H9 (cell line): Measurements from ENCODE around the gene PIP5K1C. TPM values are rescaled to one million over a fixed set of nuclear protein-coding genes. Genes with fewer than 3 reads are reported as not detected.

Source experiments
- DNase-seq: peaks from one replicate; pipeline ENCODE4 v3.0.0-alpha.2; 2017
- H2AFZ ChIP-seq: one replicate; pipeline ENCODE4 v1.6.1; 2013; ENCODE audit warnings: mild to moderate bottlenecking, low read length, control low read depth, moderate library complexity
- H2AK5ac ChIP-seq: 2 replicates; pipeline ENCODE4 v1.6.1; 2013; ENCODE audit warnings: low read length, control low read depth, mixed read lengths; ENCODE audit not compliant: insufficient read length
- H2BK120ac ChIP-seq: one replicate; pipeline ENCODE4 v1.6.1; 2013; ENCODE audit warnings: low read depth, mild to moderate bottlenecking, low read length, control low read depth, inconsistent platforms; ENCODE audit not compliant: poor library complexity, severe bottlenecking
- H2BK12ac ChIP-seq: 2 replicates; pipeline ENCODE4 v1.6.1; 2013; ENCODE audit warnings: low read length, control low read depth, mixed read lengths, low read depth; ENCODE audit not compliant: insufficient read length
- H2BK15ac ChIP-seq: 2 replicates; pipeline ENCODE4 v1.6.1; 2013; ENCODE audit warnings: low read depth, low read length, control low read depth
- H2BK20ac ChIP-seq: one replicate; pipeline ENCODE4 v1.6.1; 2013; ENCODE audit warnings: low read depth, mild to moderate bottlenecking, low read length, control low read depth, inconsistent platforms; ENCODE audit not compliant: poor library complexity, severe bottlenecking
- H2BK5ac ChIP-seq: 2 replicates; pipeline ENCODE4 v1.6.1; 2013; ENCODE audit warnings: low read length, control low read depth, mixed read lengths; ENCODE audit not compliant: insufficient read length
- H3K14ac ChIP-seq: 2 replicates; pipeline ENCODE4 v1.6.1; 2013; ENCODE audit warnings: low read length, control low read depth; ENCODE audit not compliant: insufficient read depth
- H3K18ac ChIP-seq: 2 replicates; pipeline ENCODE4 v1.6.1; 2013; ENCODE audit warnings: low read depth, mild to moderate bottlenecking, mixed read lengths, low read length, control low read depth; ENCODE audit not compliant: insufficient read length
- H3K23ac ChIP-seq: 2 replicates; pipeline ENCODE4 v1.6.1; 2013; ENCODE audit warnings: low read length, control low read depth, mixed read lengths, low read depth; ENCODE audit not compliant: insufficient read length
- H3K23me2 ChIP-seq: 2 replicates; pipeline ENCODE4 v1.6.1; 2013; ENCODE audit warnings: low read depth, mild to moderate bottlenecking, mixed read lengths, low read length, control low read depth; ENCODE audit not compliant: insufficient read length, poor library complexity, severe bottlenecking
- H3K27ac ChIP-seq: 2 replicates; pipeline ENCODE4 v1.5.1; 2013; ENCODE audit warnings: low read length, control low read depth, mixed read lengths, low read depth; ENCODE audit not compliant: insufficient read length
- H3K27me3 ChIP-seq: 2 replicates; pipeline ENCODE4 v1.6.1; 2013; ENCODE audit warnings: low read length, control low read depth, inconsistent platforms; ENCODE audit not compliant: insufficient read depth
- H3K4ac ChIP-seq: 2 replicates; pipeline ENCODE4 v1.6.1; 2013; ENCODE audit warnings: low read depth, mild to moderate bottlenecking, control low read depth, inconsistent platforms, low read length, moderate library complexity
- H3K4me1 ChIP-seq: 2 replicates; pipeline ENCODE4 v1.6.1; 2013; ENCODE audit warnings: low read length, control low read depth, inconsistent platforms; ENCODE audit not compliant: insufficient read depth
- H3K4me2 ChIP-seq: 2 replicates; pipeline ENCODE4 v1.6.1; 2013; ENCODE audit warnings: low read length, control low read depth, mixed read lengths; ENCODE audit not compliant: insufficient read length, insufficient read depth
- H3K56ac ChIP-seq: 2 replicates; pipeline ENCODE4 v1.6.1; 2013; ENCODE audit warnings: low read depth, mild to moderate bottlenecking, mixed read lengths, low read length, control low read depth; ENCODE audit not compliant: insufficient read length
- H3K79me1 ChIP-seq: 2 replicates; pipeline ENCODE4 v1.6.1; 2013; ENCODE audit warnings: low read depth, mild to moderate bottlenecking, moderate library complexity, low read length, control low read depth, inconsistent platforms; ENCODE audit not compliant: insufficient read depth, poor library complexity, severe bottlenecking
- H3K79me2 ChIP-seq: 2 replicates; pipeline ENCODE4 v1.6.1; 2013; ENCODE audit warnings: low read length, control low read depth, inconsistent platforms; ENCODE audit not compliant: insufficient read depth
- H3K9ac ChIP-seq: 2 replicates; pipeline ENCODE4 v1.6.1; 2013; ENCODE audit warnings: low read length, control low read depth, mixed read lengths; ENCODE audit not compliant: insufficient read length; ENCODE audit errors: extremely low read depth
- H3K9me3 ChIP-seq: one replicate; pipeline ENCODE4 v1.6.1; 2013; ENCODE audit warnings: low read depth, low read length, inconsistent platforms; ENCODE audit not compliant: control insufficient read depth
- H3T11ph ChIP-seq: one replicate; pipeline ENCODE4 v1.6.1; 2013; ENCODE audit warnings: mild to moderate bottlenecking, low read length, control low read depth, inconsistent platforms
- H4K20me1 ChIP-seq: one replicate; pipeline ENCODE4 v1.6.1; 2013; ENCODE audit not compliant: control insufficient read depth, insufficient read length, insufficient read depth
- H4K5ac ChIP-seq: 2 replicates; pipeline ENCODE4 v1.6.1; 2013; ENCODE audit warnings: low read depth, mild to moderate bottlenecking, mixed read lengths, low read length, control low read depth; ENCODE audit not compliant: insufficient read length
- H4K8ac ChIP-seq: replicated peaks from 2 replicates; pipeline ENCODE4 v1.6.1; 2013; ENCODE audit warnings: low read length, control low read depth, mixed read lengths, low read depth; ENCODE audit not compliant: insufficient read length
- H4K91ac ChIP-seq: 2 replicates; pipeline ENCODE4 v1.6.1; 2013; ENCODE audit warnings: low read depth, mild to moderate bottlenecking, moderate library complexity, mixed read lengths, low read length, control low read depth; ENCODE audit not compliant: insufficient read length
- H3K27ac Mint-ChIP-seq, 3 experiments: 2 replicates in 2 of 3; 3 replicates in 1 of 3; pipeline ENCODE4 v1.8.0; 2020 to 2021; ENCODE audit warnings: mixed read lengths in 3 of 3, mild to moderate bottlenecking in 1 of 3, moderate library complexity in 1 of 3
- H3K27me3 Mint-ChIP-seq: 2 replicates; pipeline ENCODE4 v1.8.0; 2021; ENCODE audit warnings: low read depth, mild to moderate bottlenecking, moderate library complexity, mixed read lengths
- H3K36me3 Mint-ChIP-seq, 3 experiments: 2 replicates in 2 of 3; 3 replicates in 1 of 3; pipeline ENCODE4 v1.8.0; 2020 to 2021; ENCODE audit warnings: low read depth in 3 of 3, mixed read lengths in 3 of 3; ENCODE audit not compliant: insufficient read depth in 1 of 3
- H3K4me1 Mint-ChIP-seq, 2 experiments: 2 replicates each; pipeline ENCODE4 v1.8.0; 2020; ENCODE audit warnings: mixed read lengths in 2 of 2
- H3K4me3 Mint-ChIP-seq, 2 experiments: 2 replicates in 1 of 2; 3 replicates in 1 of 2; pipeline ENCODE4 v1.8.0; 2020 to 2021; ENCODE audit warnings: mild to moderate bottlenecking in 2 of 2, mixed read lengths in 2 of 2, moderate library complexity in 1 of 2
- H3K9me3 Mint-ChIP-seq, 2 experiments: 2 replicates in 1 of 2; 3 replicates in 1 of 2; pipeline ENCODE4 v1.8.0; 2020; ENCODE audit warnings: mild to moderate bottlenecking in 2 of 2, mixed read lengths in 2 of 2, moderate library complexity in 1 of 2
- WGBS: extraction: QIAGEN DNeasy Blood & Tissue Kit; methylation state at CpG from one replicate; pipeline ENCODE4 v1.1.7; 2013; ENCODE audit warnings: missing lambda C conversion rate, low lambda C conversion rate, mixed read lengths; ENCODE audit not compliant: insufficient read length; ENCODE audit errors: extremely low coverage; 5-methylcytosine and 5-hydroxymethylcytosine counted together
- total RNA-seq: library from RNA; stranded (reverse); gene quantifications from 2 replicates; pipeline ENCODE4 v1.2.1, GENCODE V29; 2021
- TF ChIP-seq, protein P1 (sequence below): fragments of 200-600 bp; sonication (generic); conservative IDR thresholded peaks from 3 replicates; pipeline ENCODE4 v1.8.0; 2021; ENCODE audit warnings: antibody characterized with exemption, mild to moderate bottlenecking

Gene PIP5K1C
- total RNA-seq, 1 experiment from 2014 or later = 41.7 TPM

DNA sequence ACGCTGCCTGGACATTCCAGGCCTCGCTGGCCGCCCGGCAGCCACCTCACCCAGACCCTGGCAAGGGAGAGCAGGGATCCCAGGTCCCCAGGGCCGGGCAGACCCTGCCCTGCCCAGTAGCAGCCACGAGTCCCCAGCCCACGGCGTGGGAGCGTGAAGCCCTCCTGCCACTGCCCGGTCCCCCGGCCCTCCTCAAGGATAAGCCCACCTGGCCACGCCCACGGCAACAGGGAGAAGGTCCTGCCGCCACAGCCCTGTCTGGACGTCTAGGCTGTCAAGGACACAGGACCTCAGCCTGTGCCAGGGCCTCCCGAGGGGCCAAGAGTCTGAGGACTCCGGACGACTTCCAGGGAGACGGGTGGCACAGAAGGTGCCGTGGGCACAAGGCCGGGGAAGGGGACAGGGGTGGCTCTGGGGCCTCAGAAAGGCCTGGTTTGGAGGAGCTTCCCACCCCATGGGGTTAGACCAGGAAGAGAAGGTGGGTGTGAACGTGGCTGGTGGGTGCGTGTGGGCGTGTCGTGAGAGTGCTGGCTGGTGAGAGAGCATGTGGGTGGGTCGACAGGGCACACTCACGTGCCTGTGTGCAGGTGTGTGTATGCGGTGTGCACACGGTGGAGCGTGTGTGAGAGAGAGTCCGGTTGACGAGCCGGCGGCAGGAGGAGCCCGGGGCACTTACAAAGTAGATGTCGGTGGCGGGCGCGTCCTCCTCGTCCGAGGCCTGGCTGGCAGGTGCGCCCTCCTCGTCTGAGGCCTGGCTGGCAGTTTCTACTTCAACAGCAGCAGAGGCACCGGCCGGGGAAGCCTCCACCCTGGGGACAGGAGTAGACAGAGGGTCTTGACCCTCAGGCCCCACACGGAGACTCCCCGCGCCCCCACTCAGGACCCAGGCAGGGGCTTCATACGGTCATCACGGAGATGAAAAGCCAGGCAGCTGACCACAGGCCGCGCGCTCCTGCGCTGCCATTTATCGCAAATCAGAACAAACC lies 61.8 kb downstream of the PIP5K1C start:
- Histone ChIP-seq H3K27ac (no peak overlapping the region), H3K4me2 (no peak overlapping the region), H3K79me1 (no peaks in the 10 kb centered on the region), H4K91ac (no peak overlapping the region), H2AK5ac (no peak overlapping the region), H3K79me2 (no peaks in the 10 kb centered on the region), H3K14ac (no peak overlapping the region; the same call in 1 of the 2 replicates), H4K20me1 (no peaks in the 10 kb centered on the region), H3K9ac (no peak overlapping the region), H3K27me3 (no peaks in the 10 kb centered on the region), H3K23me2 (no peaks in the 10 kb centered on the region), H3K4me1 (no peaks in the 10 kb centered on the region), H4K8ac (no peak overlapping the region), H3K56ac (no peak overlapping the region), H3T11ph (no peak overlapping the region), H3K18ac (no peak overlapping the region), H3K4ac (no peak overlapping the region), H2BK5ac (no peak overlapping the region), H3K23ac (no peak overlapping the region), H2BK120ac (no peak overlapping the region), H2AFZ (no peak overlapping the region), H2BK15ac (no peak overlapping the region), H2BK12ac (no peak overlapping the region), H2BK20ac (no peak overlapping the region), H4K5ac (no peak overlapping the region), H3K9me3 (no peaks in the 10 kb centered on the region)
- TF ChIP-seq, protein P1, sequence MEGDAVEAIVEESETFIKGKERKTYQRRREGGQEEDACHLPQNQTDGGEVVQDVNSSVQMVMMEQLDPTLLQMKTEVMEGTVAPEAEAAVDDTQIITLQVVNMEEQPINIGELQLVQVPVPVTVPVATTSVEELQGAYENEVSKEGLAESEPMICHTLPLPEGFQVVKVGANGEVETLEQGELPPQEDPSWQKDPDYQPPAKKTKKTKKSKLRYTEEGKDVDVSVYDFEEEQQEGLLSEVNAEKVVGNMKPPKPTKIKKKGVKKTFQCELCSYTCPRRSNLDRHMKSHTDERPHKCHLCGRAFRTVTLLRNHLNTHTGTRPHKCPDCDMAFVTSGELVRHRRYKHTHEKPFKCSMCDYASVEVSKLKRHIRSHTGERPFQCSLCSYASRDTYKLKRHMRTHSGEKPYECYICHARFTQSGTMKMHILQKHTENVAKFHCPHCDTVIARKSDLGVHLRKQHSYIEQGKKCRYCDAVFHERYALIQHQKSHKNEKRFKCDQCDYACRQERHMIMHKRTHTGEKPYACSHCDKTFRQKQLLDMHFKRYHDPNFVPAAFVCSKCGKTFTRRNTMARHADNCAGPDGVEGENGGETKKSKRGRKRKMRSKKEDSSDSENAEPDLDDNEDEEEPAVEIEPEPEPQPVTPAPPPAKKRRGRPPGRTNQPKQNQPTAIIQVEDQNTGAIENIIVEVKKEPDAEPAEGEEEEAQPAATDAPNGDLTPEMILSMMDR = no peak
- Mint-ChIP-seq H3K4me1 (no peaks in the 10 kb centered on the region), H3K27me3 (no peaks in the 10 kb centered on the region), H3K36me3 (peaks cover 8 to 31% (median 26%) of the 10 kb centered on the region in 3 experiments; a peak in 6 of 7 replicates), H3K9me3 (no peaks in the 10 kb centered on the region), H3K4me3 (no peak overlapping the region), H3K27ac (no peak overlapping the region)
- DNase-seq = no peak
- no CpG with 5 or more reads among the region's 55 CpGs for WGBS
